NCI-H69 (cell line): Measurements from ENCODE around the gene SOX3.

Experiments used
- DNase-seq: peaks from one replicate; lab custom pipeline; 2025; lab: John Stamatoyannopoulos, UW

SOX3 gene

GRCh38 chrX:140504371-140505324 lies at the start of gene SOX3:
TSS of gene SOX3 (minus strand) at chrX:140505069. CDS start at chrX:140505060, 9 bp downstream.
- no peak for DNase-seq

GRCh38 chrX:140548985-140549384 lies 44.1 kb upstream of the SOX3 start:
- DNase-seq, result no peak

- DNase-seq, result no peak
Measured at GRCh38 chrX:140526171-140526570, 21.3 kb upstream of the SOX3 start.

- DNase-seq, result no peak
Measured at GRCh38 chrX:140525448-140525847, 20.6 kb upstream of the SOX3 start.

- DNase-seq, result no peak
Measured at GRCh38 chrX:140524556-140524955, 19.7 kb upstream of the SOX3 start.

- no peak for DNase-seq
Measured at GRCh38 chrX:140521393-140521792, 16.5 kb upstream of the SOX3 start.

- DNase-seq, result no peak
Measured at GRCh38 chrX:140514554-140514953, 9.7 kb upstream of the SOX3 start.

- DNase-seq, result no peak
Measured at GRCh38 chrX:140510895-140511295, 6.0 kb upstream of the SOX3 start.

GRCh38 chrX:140510306-140510676 lies 5.4 kb upstream of the SOX3 start:
- no peak for DNase-seq

- DNase-seq, result no peak
Measured at GRCh38 chrX:140509468-140510305, 4.8 kb upstream of the SOX3 start.

- no peak for DNase-seq
Measured at GRCh38 chrX:140508958-140509357, 4.1 kb upstream of the SOX3 start.

GRCh38 chrX:140507982-140508305 lies 3.1 kb upstream of the SOX3 start:
- DNase-seq, result no peak

GRCh38 chrX:140507223-140507981 lies 2.5 kb upstream of the SOX3 start:
- no peak for DNase-seq

- no peak for DNase-seq
Measured at GRCh38 chrX:140505421-140506337, 810 bp upstream of the SOX3 start.

GRCh38 chrX:140503714-140504351 lies 1.0 kb downstream of the SOX3 start:
- peak; percentile 33 for DNase-seq

GRCh38 chrX:140503238-140503601 lies 1.6 kb downstream of the SOX3 start:
- no peak for DNase-seq

- peak; percentile 30 for DNase-seq
Measured at GRCh38 chrX:140502491-140503237, 2.2 kb downstream of the SOX3 start.

GRCh38 chrX:140501940-140502468 lies 2.9 kb downstream of the SOX3 start:
- DNase-seq, result no peak

GRCh38 chrX:140501321-140501720 lies 3.5 kb downstream of the SOX3 start:
- DNase-seq, result no peak

GRCh38 chrX:140500441-140500840 lies 4.4 kb downstream of the SOX3 start:
- DNase-seq, result no peak
